IMR-90 (cell line): ENCODE data around the gene PDZRN3. TPM values are rescaled to one million over a fixed set of nuclear protein-coding genes. Genes with fewer than 3 reads are reported as not detected.
A peak's percentile ranks its signal among the peaks of the same experiment; 100 is the strongest.

Experiments
- ATAC-seq: fragments of 200-7000 bp; cut with Tn5 transposase; 2 replicates; pipeline ENCODE4 v1.9.1; 2020; ENCODE audit warnings: low read depth, mild to moderate bottlenecking, moderate library complexity
- BruUV-seq: library from RNA; stranded (reverse); fragments of 400-500 nt; replicated peaks from 2 replicates; lab custom pipeline; 2021; lab: Mats Ljungman, UMichigan
- CTCF ChIA-PET: fragments of 300-600 bp; formaldehyde crosslinking; extraction: SDS; loops from one replicate; lab custom pipeline; 2021; ENCODE audit warnings: antibody characterized with exemption; lab: Yijun Ruan, JAX
- POLR2A ChIA-PET: fragments of 300-600 bp; sonication (Branson Sonifier 250); formaldehyde crosslinking; loops from one replicate; lab custom pipeline; 2022; ENCODE audit warnings: antibody characterized with exemption; ENCODE audit not compliant: unreplicated experiment; lab: Charles Lee
- DNase-seq: peaks from one replicate; pipeline ENCODE4 v3.0.0; 2013
- H2AFZ ChIP-seq: replicated peaks from 2 replicates; pipeline ENCODE3; 2013; ENCODE audit warnings: low read length, mild to moderate bottlenecking; ENCODE audit not compliant: poor library complexity
- H2AK5ac ChIP-seq: 2 replicates; pipeline ENCODE4 v1.6.1; 2013; ENCODE audit warnings: low read depth, low read length, inconsistent platforms
- H2AK9ac ChIP-seq: replicated peaks from 2 replicates; pipeline ENCODE3; 2013; ENCODE audit warnings: mild to moderate bottlenecking, low read depth, low read length, moderate library complexity; ENCODE audit not compliant: poor library complexity
- H2BK120ac ChIP-seq: 2 replicates; pipeline ENCODE4 v1.6.1; 2013; ENCODE audit warnings: low read depth, low read length, inconsistent platforms
- H2BK15ac ChIP-seq: 3 replicates; pipeline ENCODE4 v1.6.1; 2013; ENCODE audit warnings: low read depth, low read length, inconsistent platforms
- H2BK20ac ChIP-seq: 2 replicates; pipeline ENCODE4 v1.6.1; 2013; ENCODE audit warnings: low read depth, mild to moderate bottlenecking, inconsistent platforms, low read length, moderate library complexity
- H2BK5ac ChIP-seq: 2 replicates; pipeline ENCODE4 v1.6.1; 2013; ENCODE audit warnings: mild to moderate bottlenecking, low read depth, low read length, inconsistent platforms; ENCODE audit not compliant: poor library complexity, severe bottlenecking
- H3K14ac ChIP-seq: replicated peaks from 2 replicates; pipeline ENCODE4 v1.6.1; 2013; ENCODE audit warnings: low read depth, low read length, inconsistent platforms
- H3K18ac ChIP-seq: 2 replicates; pipeline ENCODE4 v1.6.1; 2013; ENCODE audit warnings: low read depth, low read length, control low read depth
- H3K23ac ChIP-seq: 2 replicates; pipeline ENCODE4 v1.6.1; 2013; ENCODE audit warnings: low read depth, low read length, inconsistent platforms
- H3K27ac ChIP-seq: 2 replicates; pipeline ENCODE4 v1.5.1; 2013; ENCODE audit warnings: mild to moderate bottlenecking, control low read depth, low read length; ENCODE audit not compliant: insufficient read depth
- H3K27me3 ChIP-seq: 2 replicates; pipeline ENCODE4 v1.6.1; 2013; ENCODE audit warnings: low read length; ENCODE audit not compliant: control insufficient read depth, insufficient read depth
- H3K36me3 ChIP-seq: 2 replicates; pipeline ENCODE4 v1.6.1; 2013; ENCODE audit warnings: low read length, mixed read lengths; ENCODE audit not compliant: control insufficient read depth, insufficient read depth
- H3K4ac ChIP-seq: 2 replicates; pipeline ENCODE4 v1.6.1; 2013; ENCODE audit warnings: low read depth, low read length, inconsistent platforms
- H3K4me1 ChIP-seq: 2 replicates; pipeline ENCODE4 v1.6.1; 2013; ENCODE audit warnings: low read length, mixed read lengths; ENCODE audit not compliant: control insufficient read depth, insufficient read depth
- H3K4me2 ChIP-seq: 2 replicates; pipeline ENCODE4 v1.6.1; 2013; ENCODE audit warnings: low read depth, mild to moderate bottlenecking, control low read depth, low read length, moderate library complexity
- H3K4me3 ChIP-seq: 2 replicates; pipeline ENCODE4 v1.5.1; 2013; ENCODE audit warnings: low read depth, mild to moderate bottlenecking, control low read depth, low read length, moderate library complexity; ENCODE audit not compliant: insufficient read depth
- H3K56ac ChIP-seq: 2 replicates; pipeline ENCODE4 v1.6.1; 2013; ENCODE audit warnings: low read length, inconsistent platforms; ENCODE audit not compliant: insufficient read depth; ENCODE audit errors: extremely low read depth
- H3K79me1 ChIP-seq, 2 experiments: 2 replicates each; pipeline ENCODE4 v1.6.1; 2013; ENCODE audit warnings: low read length in 2 of 2, inconsistent platforms in 1 of 2, low read depth in 1 of 2
- H3K9ac ChIP-seq: 2 replicates; pipeline ENCODE4 v1.6.1; 2013; ENCODE audit warnings: low read depth, low read length, control low read depth
- H3K9me1 ChIP-seq: 2 replicates; pipeline ENCODE4 v1.6.1; 2013; ENCODE audit warnings: low read length, inconsistent platforms; ENCODE audit not compliant: insufficient read depth
- H3K9me3 ChIP-seq: 2 replicates; pipeline ENCODE4 v1.6.1; 2013; ENCODE audit warnings: low read length; ENCODE audit not compliant: control insufficient read depth, insufficient read depth
- H4K20me1 ChIP-seq: 2 replicates; pipeline ENCODE4 v1.6.1; 2013; ENCODE audit warnings: low read length, inconsistent platforms; ENCODE audit not compliant: insufficient read depth
- H4K5ac ChIP-seq: 2 replicates; pipeline ENCODE4 v1.6.1; 2013; ENCODE audit warnings: mild to moderate bottlenecking, low read depth, low read length, control low read depth
- H4K8ac ChIP-seq, 2 experiments: 2 replicates each; pipeline ENCODE4 v1.6.1; 2013; ENCODE audit warnings: low read depth in 2 of 2, low read length in 2 of 2, control low read depth in 1 of 2, inconsistent platforms in 1 of 2
- H4K91ac ChIP-seq: 2 replicates; pipeline ENCODE4 v1.6.1; 2013; ENCODE audit warnings: low read depth, low read length, inconsistent platforms; ENCODE audit not compliant: insufficient read depth
- BHLHE40 ChIP-seq: fragments of 150-350 bp; IDR thresholded peaks from 2 replicates; pipeline ENCODE4 v1.6.1; 2016; ENCODE audit warnings: mild to moderate bottlenecking, low read depth, low read length
- CHD1 ChIP-seq: IDR thresholded peaks from 2 replicates; pipeline ENCODE4 v1.6.1; 2012; ENCODE audit warnings: low read depth, low read length, improper control_type of control experiment
- CTCF ChIP-seq: conservative IDR thresholded peaks from 2 replicates; pipeline ENCODE4 v1.5.1; 2012; ENCODE audit warnings: mild to moderate bottlenecking, low read depth, low read length, improper control_type of control experiment
- FOS ChIP-seq: fragments of 150-350 bp; IDR thresholded peaks from 2 replicates; pipeline ENCODE4 v1.6.1; 2016; ENCODE audit warnings: low read depth, low read length
- MAFK ChIP-seq: IDR thresholded peaks from 2 replicates; pipeline ENCODE4 v1.6.1; 2012; ENCODE audit warnings: low read depth, low read length, improper control_type of control experiment
- MAZ ChIP-seq: IDR thresholded peaks from 2 replicates; pipeline ENCODE4 v1.6.1; 2012; ENCODE audit warnings: low read depth, mild to moderate bottlenecking, low read length, improper control_type of control experiment, moderate library complexity, borderline replicate concordance
- MXI1 ChIP-seq: IDR thresholded peaks from 2 replicates; pipeline ENCODE4 v1.6.1; 2012; ENCODE audit warnings: low read depth, mild to moderate bottlenecking, low read length, moderate library complexity, borderline replicate concordance
- RAD21 ChIP-seq: IDR thresholded peaks from 2 replicates; pipeline ENCODE4 v1.6.1; 2012; ENCODE audit warnings: low read length, improper control_type of control experiment
- USF2 ChIP-seq: fragments of 150-350 bp; IDR thresholded peaks from 2 replicates; pipeline ENCODE4 v1.6.1; 2017; ENCODE audit warnings: mild to moderate bottlenecking, antibody characterized with exemption, low read length, low read depth
- WGBS, 2 experiments: methylation state at CpG; one replicate each; pipeline versions ENCODE4 v1.1.5 to v1.1.7; 2013; ENCODE audit warnings: missing lambda C conversion rate in 2 of 2; ENCODE audit not compliant: insufficient read length in 1 of 2; ENCODE audit errors: extremely low coverage in 2 of 2; 5-methylcytosine and 5-hydroxymethylcytosine counted together
- dilution Hi-C: fragments of 300-500 bp; cut with HindIII; formaldehyde crosslinking; loops from one replicate; pipeline ENCODE4 v1.14.3; 2018; ENCODE audit warnings: low sequenced_read_pairs; ENCODE audit not compliant: unreplicated experiment
- in situ Hi-C: fragments of 300-500 bp; cut with MboI; formaldehyde crosslinking; loops from 3 replicates; pipeline ENCODE4 v1.14.3; 2019; ENCODE audit warnings: low sequenced_read_pairs, inconsistent platforms, mixed read lengths
- intact Hi-C: fragments of 100-400 bp; cut with micrococcal nuclease; formaldehyde crosslinking; loops from 2 replicates; pipeline ENCODE4 v1.10.0; 2022
- polyA plus RNA-seq, 3 experiments: library from polyadenylated mRNA; depleted of rRNA; stranded (reverse); fragments of >200 nt; gene quantifications; 2 replicates each; pipeline ENCODE4 v1.2.3, GENCODE V29; 2012; ENCODE audit warnings: low replicate concordance in 1 of 3
- total RNA-seq: library from RNA; depleted of rRNA; stranded (reverse); fragments of >200 nt; gene quantifications from 2 replicates; pipeline ENCODE4 v1.2.3, GENCODE V29; 2012
- TF ChIP-seq, protein P1 (sequence below): fragments of 150-350 bp; IDR thresholded peaks from 2 replicates; pipeline ENCODE4 v1.6.1; 2016; ENCODE audit warnings: low read depth, mild to moderate bottlenecking, low read length, moderate library complexity, borderline replicate concordance

The PDZRN3 gene
- total and polyA plus RNA-seq, 2 of the 4 experiments (the other 2 are of a cell fraction), result 9.4 to 17.0 TPM

GRCh38 chr3:73658227-73658626 lies 33.5 kb upstream of the PDZRN3 start:
- intact Hi-C loops, result no loop called here
- H2AFZ ChIP-seq, result no peak overlapping the region
- WGBS, 2 experiments, result no CpG with 5 or more reads among the region's 4 CpGs

More at GRCh38 chr3:73658227-73658626, 33.5 kb upstream of the PDZRN3 start:
- no peak overlapping the region for H3K4me3 ChIP-seq
- H2BK5ac ChIP-seq, result no peak overlapping the region
- H2BK20ac ChIP-seq, result peak overlapping the region; percentile 72
- H3K23ac ChIP-seq, result no peak overlapping the region
- dilution Hi-C loops (no loop called here), in situ Hi-C loops (no loop called here)
- ChIA-PET CTCF (no interaction called here), POLR2A (no interaction called here)
- BruUV-seq, result no TSS peak
- no peak overlapping the region for H2AK9ac ChIP-seq
- no peak overlapping the region for H4K91ac ChIP-seq
- no peak overlapping the region for H3K27ac ChIP-seq
- ATAC-seq, result no peak
- H4K8ac ChIP-seq, result no peak overlapping the region
- peaks cover 4% of the 10 kb centered on the region; the same call in 1 of the 2 replicates for H3K4me1 ChIP-seq
- no peaks in the 10 kb centered on the region for H3K79me1 ChIP-seq
- DNase-seq, result no peak
- no peaks in the 10 kb centered on the region for H3K27me3 ChIP-seq
- H2BK15ac ChIP-seq, result 0 out of 3 replicates have a peak overlapping the region, but pooled peaks have one; percentile 38
- H3K56ac ChIP-seq, result no peak overlapping the region
- H3K18ac ChIP-seq, result peak overlapping the region; percentile 22; the same call in 1 of the 2 replicates
- no peak overlapping the region for H3K4me2 ChIP-seq
- no peaks in the 10 kb centered on the region for H3K9me3 ChIP-seq
- H3K9me1 ChIP-seq, result peaks cover 5% of the 10 kb centered on the region
- no peak overlapping the region for H3K9ac ChIP-seq
- no peak overlapping the region for H4K5ac ChIP-seq
- H2BK120ac ChIP-seq, result 0 out of 2 replicates have a peak overlapping the region, but pooled peaks have one; percentile 18
- H3K4ac ChIP-seq, result no peak overlapping the region
- TF ChIP-seq USF2 (no peak), RAD21 (no peak), CTCF (no peak), MAZ (no peak), MXI1 (no peak), BHLHE40 (no peak), CHD1 (no peak), MAFK (no peak), FOS (no peak)
- TF ChIP-seq, protein P1, sequence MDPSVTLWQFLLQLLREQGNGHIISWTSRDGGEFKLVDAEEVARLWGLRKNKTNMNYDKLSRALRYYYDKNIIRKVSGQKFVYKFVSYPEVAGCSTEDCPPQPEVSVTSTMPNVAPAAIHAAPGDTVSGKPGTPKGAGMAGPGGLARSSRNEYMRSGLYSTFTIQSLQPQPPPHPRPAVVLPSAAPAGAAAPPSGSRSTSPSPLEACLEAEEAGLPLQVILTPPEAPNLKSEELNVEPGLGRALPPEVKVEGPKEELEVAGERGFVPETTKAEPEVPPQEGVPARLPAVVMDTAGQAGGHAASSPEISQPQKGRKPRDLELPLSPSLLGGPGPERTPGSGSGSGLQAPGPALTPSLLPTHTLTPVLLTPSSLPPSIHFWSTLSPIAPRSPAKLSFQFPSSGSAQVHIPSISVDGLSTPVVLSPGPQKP, result no peak
- H3K14ac ChIP-seq, result peak overlapping the region; percentile 30; the same call in 1 of the 2 replicates
- H2AK5ac ChIP-seq, result peak overlapping the region; percentile 40; the same call in 1 of the 2 replicates
- no peaks in the 10 kb centered on the region for H4K20me1 ChIP-seq
- no peaks in the 10 kb centered on the region for H3K36me3 ChIP-seq
